HEK293T (cell line): Measurements from ENCODE around the gene SNX8.

Source experiments
- CTBP1 ChIP-seq: fragments of 450-650 bp; IDR thresholded peaks from 2 replicates; pipeline ENCODE4 v1.6.1; 2016; ENCODE audit warnings: borderline replicate concordance
- ELF4 ChIP-seq: fragments of 450-650 bp; IDR thresholded peaks from 2 replicates; pipeline ENCODE4 v1.6.1; 2017; ENCODE audit warnings: antibody characterized with exemption
- FOXM1 ChIP-seq: fragments of 450-650 bp; IDR thresholded peaks from 2 replicates; pipeline ENCODE4 v1.6.1; 2017; ENCODE audit warnings: mild to moderate bottlenecking, borderline replicate concordance
- L3MBTL2 ChIP-seq: fragments of 450-650 bp; conservative IDR thresholded peaks from 2 replicates; pipeline ENCODE4 v1.6.1; 2016; ENCODE audit warnings: mild to moderate bottlenecking
- SP1 ChIP-seq: fragments of 450-650 bp; IDR thresholded peaks from 2 replicates; pipeline ENCODE4 v1.6.1; 2017
- TARDBP ChIP-seq: fragments of 450-650 bp; IDR thresholded peaks from 2 replicates; pipeline ENCODE4 v1.6.1; 2016
- TF ChIP-seq, protein P1 (sequence below): fragments of 450-650 bp; IDR thresholded peaks from 2 replicates; pipeline ENCODE4 v1.6.1; 2016

- TF ChIP-seq SP1 (no peak), FOXM1 (no peak), CTBP1 (no peak), L3MBTL2 (no peak), ELF4 (no peak), TARDBP (no peak)
- TF ChIP-seq, protein P1, sequence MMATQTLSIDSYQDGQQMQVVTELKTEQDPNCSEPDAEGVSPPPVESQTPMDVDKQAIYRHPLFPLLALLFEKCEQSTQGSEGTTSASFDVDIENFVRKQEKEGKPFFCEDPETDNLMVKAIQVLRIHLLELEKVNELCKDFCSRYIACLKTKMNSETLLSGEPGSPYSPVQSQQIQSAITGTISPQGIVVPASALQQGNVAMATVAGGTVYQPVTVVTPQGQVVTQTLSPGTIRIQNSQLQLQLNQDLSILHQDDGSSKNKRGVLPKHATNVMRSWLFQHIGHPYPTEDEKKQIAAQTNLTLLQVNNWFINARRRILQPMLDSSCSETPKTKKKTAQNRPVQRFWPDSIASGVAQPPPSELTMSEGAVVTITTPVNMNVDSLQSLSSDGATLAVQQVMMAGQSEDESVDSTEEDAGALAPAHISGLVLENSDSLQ = no peak
Observed at GRCh38 chr7:2205036-2205780, 109.0 kb downstream of the SNX8 start.
